IMR-90 (cell line): Measurements from ENCODE around the gene AGAP2. TPM values are rescaled to one million over a fixed set of nuclear protein-coding genes. Genes with fewer than 3 reads are reported as not detected.

Experiments used
- ATAC-seq: fragments of 200-7000 bp; cut with Tn5 transposase; 2 replicates; pipeline ENCODE4 v1.9.1; 2020; ENCODE audit warnings: low read depth, mild to moderate bottlenecking, moderate library complexity
- BruUV-seq: library from RNA; stranded (reverse); fragments of 400-500 nt; replicated peaks from 2 replicates; lab custom pipeline; 2021; lab: Mats Ljungman, UMichigan
- CTCF ChIA-PET: fragments of 300-600 bp; formaldehyde crosslinking; extraction: SDS; loops from one replicate; lab custom pipeline; 2021; ENCODE audit warnings: antibody characterized with exemption; lab: Yijun Ruan, JAX
- POLR2A ChIA-PET: fragments of 300-600 bp; sonication (Branson Sonifier 250); formaldehyde crosslinking; loops from one replicate; lab custom pipeline; 2022; ENCODE audit warnings: antibody characterized with exemption; ENCODE audit not compliant: unreplicated experiment; lab: Charles Lee
- DNase-seq: peaks from one replicate; pipeline ENCODE4 v3.0.0; 2013
- H2AFZ ChIP-seq: replicated peaks from 2 replicates; pipeline ENCODE3; 2013; ENCODE audit warnings: low read length, mild to moderate bottlenecking; ENCODE audit not compliant: poor library complexity
- H2AK5ac ChIP-seq: 2 replicates; pipeline ENCODE4 v1.6.1; 2013; ENCODE audit warnings: low read depth, low read length, inconsistent platforms
- H2AK9ac ChIP-seq: replicated peaks from 2 replicates; pipeline ENCODE3; 2013; ENCODE audit warnings: mild to moderate bottlenecking, low read depth, low read length, moderate library complexity; ENCODE audit not compliant: poor library complexity
- H2BK120ac ChIP-seq: 2 replicates; pipeline ENCODE4 v1.6.1; 2013; ENCODE audit warnings: low read depth, low read length, inconsistent platforms
- H2BK15ac ChIP-seq: 3 replicates; pipeline ENCODE4 v1.6.1; 2013; ENCODE audit warnings: low read depth, low read length, inconsistent platforms
- H2BK20ac ChIP-seq: 2 replicates; pipeline ENCODE4 v1.6.1; 2013; ENCODE audit warnings: low read depth, mild to moderate bottlenecking, inconsistent platforms, low read length, moderate library complexity
- H2BK5ac ChIP-seq: 2 replicates; pipeline ENCODE4 v1.6.1; 2013; ENCODE audit warnings: mild to moderate bottlenecking, low read depth, low read length, inconsistent platforms; ENCODE audit not compliant: poor library complexity, severe bottlenecking
- H3K14ac ChIP-seq: replicated peaks from 2 replicates; pipeline ENCODE4 v1.6.1; 2013; ENCODE audit warnings: low read depth, low read length, inconsistent platforms
- H3K18ac ChIP-seq: 2 replicates; pipeline ENCODE4 v1.6.1; 2013; ENCODE audit warnings: low read depth, low read length, control low read depth
- H3K23ac ChIP-seq: 2 replicates; pipeline ENCODE4 v1.6.1; 2013; ENCODE audit warnings: low read depth, low read length, inconsistent platforms
- H3K27ac ChIP-seq: 2 replicates; pipeline ENCODE4 v1.5.1; 2013; ENCODE audit warnings: mild to moderate bottlenecking, control low read depth, low read length; ENCODE audit not compliant: insufficient read depth
- H3K27me3 ChIP-seq: 2 replicates; pipeline ENCODE4 v1.6.1; 2013; ENCODE audit warnings: low read length; ENCODE audit not compliant: control insufficient read depth, insufficient read depth
- H3K36me3 ChIP-seq: 2 replicates; pipeline ENCODE4 v1.6.1; 2013; ENCODE audit warnings: low read length, mixed read lengths; ENCODE audit not compliant: control insufficient read depth, insufficient read depth
- H3K4ac ChIP-seq: 2 replicates; pipeline ENCODE4 v1.6.1; 2013; ENCODE audit warnings: low read depth, low read length, inconsistent platforms
- H3K4me1 ChIP-seq: 2 replicates; pipeline ENCODE4 v1.6.1; 2013; ENCODE audit warnings: low read length, mixed read lengths; ENCODE audit not compliant: control insufficient read depth, insufficient read depth
- H3K4me2 ChIP-seq: 2 replicates; pipeline ENCODE4 v1.6.1; 2013; ENCODE audit warnings: low read depth, mild to moderate bottlenecking, control low read depth, low read length, moderate library complexity
- H3K4me3 ChIP-seq: 2 replicates; pipeline ENCODE4 v1.5.1; 2013; ENCODE audit warnings: low read depth, mild to moderate bottlenecking, control low read depth, low read length, moderate library complexity; ENCODE audit not compliant: insufficient read depth
- H3K56ac ChIP-seq: 2 replicates; pipeline ENCODE4 v1.6.1; 2013; ENCODE audit warnings: low read length, inconsistent platforms; ENCODE audit not compliant: insufficient read depth; ENCODE audit errors: extremely low read depth
- H3K79me1 ChIP-seq, 2 experiments: 2 replicates each; pipeline ENCODE4 v1.6.1; 2013; ENCODE audit warnings: low read length in 2 of 2, inconsistent platforms in 1 of 2, low read depth in 1 of 2
- H3K9ac ChIP-seq: 2 replicates; pipeline ENCODE4 v1.6.1; 2013; ENCODE audit warnings: low read depth, low read length, control low read depth
- H3K9me1 ChIP-seq: 2 replicates; pipeline ENCODE4 v1.6.1; 2013; ENCODE audit warnings: low read length, inconsistent platforms; ENCODE audit not compliant: insufficient read depth
- H3K9me3 ChIP-seq: 2 replicates; pipeline ENCODE4 v1.6.1; 2013; ENCODE audit warnings: low read length; ENCODE audit not compliant: control insufficient read depth, insufficient read depth
- H4K20me1 ChIP-seq: 2 replicates; pipeline ENCODE4 v1.6.1; 2013; ENCODE audit warnings: low read length, inconsistent platforms; ENCODE audit not compliant: insufficient read depth
- H4K5ac ChIP-seq: 2 replicates; pipeline ENCODE4 v1.6.1; 2013; ENCODE audit warnings: mild to moderate bottlenecking, low read depth, low read length, control low read depth
- H4K8ac ChIP-seq, 2 experiments: 2 replicates each; pipeline ENCODE4 v1.6.1; 2013; ENCODE audit warnings: low read depth in 2 of 2, low read length in 2 of 2, control low read depth in 1 of 2, inconsistent platforms in 1 of 2
- H4K91ac ChIP-seq: 2 replicates; pipeline ENCODE4 v1.6.1; 2013; ENCODE audit warnings: low read depth, low read length, inconsistent platforms; ENCODE audit not compliant: insufficient read depth
- BHLHE40 ChIP-seq: fragments of 150-350 bp; IDR thresholded peaks from 2 replicates; pipeline ENCODE4 v1.6.1; 2016; ENCODE audit warnings: mild to moderate bottlenecking, low read depth, low read length
- ELK1 ChIP-seq: fragments of 150-350 bp; IDR thresholded peaks from 2 replicates; pipeline ENCODE4 v1.6.1; 2016; ENCODE audit warnings: low read depth, mild to moderate bottlenecking, low read length, moderate library complexity, borderline replicate concordance
- MAFK ChIP-seq: IDR thresholded peaks from 2 replicates; pipeline ENCODE4 v1.6.1; 2012; ENCODE audit warnings: low read depth, low read length, improper control_type of control experiment
- NFE2L2 ChIP-seq: fragments of 150-350 bp; IDR thresholded peaks from 2 replicates; pipeline ENCODE4 v1.6.1; 2016; ENCODE audit warnings: low read depth, mild to moderate bottlenecking, low read length
- RAD21 ChIP-seq: IDR thresholded peaks from 2 replicates; pipeline ENCODE4 v1.6.1; 2012; ENCODE audit warnings: low read length, improper control_type of control experiment
- RCOR1 ChIP-seq: IDR thresholded peaks from 2 replicates; pipeline ENCODE4 v1.6.1; 2012; ENCODE audit warnings: mild to moderate bottlenecking, low read length, improper control_type of control experiment; ENCODE audit not compliant: insufficient replicate concordance
- RFX5 ChIP-seq: IDR thresholded peaks from 2 replicates; pipeline ENCODE4 v1.8.0; 2012; ENCODE audit warnings: low read depth, mild to moderate bottlenecking, low read length, moderate library complexity
- SMC3 ChIP-seq: fragments of 150-350 bp; IDR thresholded peaks from 2 replicates; pipeline ENCODE4 v1.6.1; 2016; ENCODE audit warnings: low read depth, mild to moderate bottlenecking, antibody characterized with exemption, low read length, moderate library complexity
- WGBS, 2 experiments: methylation state at CpG; one replicate each; pipeline versions ENCODE4 v1.1.5 to v1.1.7; 2013; ENCODE audit warnings: missing lambda C conversion rate in 2 of 2; ENCODE audit not compliant: insufficient read length in 1 of 2; ENCODE audit errors: extremely low coverage in 2 of 2; 5-methylcytosine and 5-hydroxymethylcytosine counted together
- dilution Hi-C: fragments of 300-500 bp; cut with HindIII; formaldehyde crosslinking; loops from one replicate; pipeline ENCODE4 v1.14.3; 2018; ENCODE audit warnings: low sequenced_read_pairs; ENCODE audit not compliant: unreplicated experiment
- in situ Hi-C: fragments of 300-500 bp; cut with MboI; formaldehyde crosslinking; loops from 3 replicates; pipeline ENCODE4 v1.14.3; 2019; ENCODE audit warnings: low sequenced_read_pairs, inconsistent platforms, mixed read lengths
- intact Hi-C: fragments of 100-400 bp; cut with micrococcal nuclease; formaldehyde crosslinking; loops from 2 replicates; pipeline ENCODE4 v1.10.0; 2022
- polyA plus RNA-seq, 3 experiments: library from polyadenylated mRNA; depleted of rRNA; stranded (reverse); fragments of >200 nt; gene quantifications; 2 replicates each; pipeline ENCODE4 v1.2.3, GENCODE V29; 2012; ENCODE audit warnings: low replicate concordance in 1 of 3
- total RNA-seq: library from RNA; depleted of rRNA; stranded (reverse); fragments of >200 nt; gene quantifications from 2 replicates; pipeline ENCODE4 v1.2.3, GENCODE V29; 2012
- TF ChIP-seq, protein P1 (sequence below): fragments of 150-350 bp; IDR thresholded peaks from 2 replicates; pipeline ENCODE4 v1.6.1; 2017; ENCODE audit warnings: mild to moderate bottlenecking, antibody characterized with exemption, low read length, low read depth

AGAP2 gene
- total and polyA plus RNA-seq, 2 of the 4 experiments (the other 2 are of a cell fraction), result 0.03 to 0.18 TPM

DNA sequence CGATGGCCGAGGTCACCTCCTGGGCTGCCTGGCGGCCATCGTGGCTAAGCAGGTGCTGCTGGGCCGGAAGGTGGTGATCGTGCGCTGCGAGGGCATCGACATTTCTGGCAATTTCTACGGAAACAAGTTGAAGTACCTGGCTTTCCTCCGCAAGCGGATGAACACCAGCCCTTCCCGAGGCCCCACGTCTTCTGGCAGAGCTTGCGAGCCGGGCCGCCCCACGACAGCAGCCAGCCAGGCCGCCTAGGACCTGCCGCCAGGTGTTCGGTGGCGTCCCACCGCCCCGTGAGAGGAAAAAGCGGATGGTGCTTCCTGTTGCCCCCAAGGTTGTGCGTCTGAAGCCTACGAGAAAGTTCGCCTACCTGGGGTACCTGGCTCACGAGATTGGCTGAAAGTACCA, 63.9 kb downstream of the AGAP2 start:
- Histone ChIP-seq H3K36me3 (no peaks in the 10 kb centered on the region), H3K4me3 (no peak overlapping the region), H3K79me1 (no peaks in the 10 kb centered on the region), H2AK9ac (no peak overlapping the region), H4K20me1 (no peaks in the 10 kb centered on the region), H3K4me1 (no peaks in the 10 kb centered on the region), H2BK15ac (no peak overlapping the region), H2AK5ac (no peak overlapping the region), H3K9ac (no peak overlapping the region), H2AFZ (no peak overlapping the region), H2BK120ac (no peak overlapping the region), H4K5ac (no peak overlapping the region), H2BK20ac (no peak overlapping the region), H3K14ac (no peak overlapping the region), H3K18ac (no peak overlapping the region), H4K8ac (no peak overlapping the region), H3K56ac (no peak overlapping the region), H4K91ac (no peak overlapping the region), H3K4me2 (no peak overlapping the region), H3K23ac (no peak overlapping the region), H3K9me1 (no peaks in the 10 kb centered on the region), H3K27me3 (no peaks in the 10 kb centered on the region; the same call in 1 of the 2 replicates), H3K4ac (no peak overlapping the region), H3K27ac (no peak overlapping the region), H2BK5ac (no peak overlapping the region), H3K9me3 (no peaks in the 10 kb centered on the region)
- dilution Hi-C loops, result loop anchor here (25.0 kb wide), 1 partner anchor 112 kb away; the partner anchor contains the start of gene KIF5A
- POLR2A ChIA-PET, result no interaction called here
- WGBS, 2 experiments, result 90% methylated on average over 13 of the region's 29 CpGs; no CpG with 5 or more reads in 1 of the 2 experiments
- BruUV-seq, result no TSS peak
- no peak for ATAC-seq
- CTCF ChIA-PET, result no interaction called here
- DNase-seq, result no peak
- in situ Hi-C loops, result no loop called here
- intact Hi-C loops, result no loop called here
- TF ChIP-seq NFE2L2 (no peak), RFX5 (no peak), BHLHE40 (no peak), RCOR1 (no peak), MAFK (no peak), SMC3 (no peak), RAD21 (no peak), ELK1 (no peak)
- TF ChIP-seq, protein P1, sequence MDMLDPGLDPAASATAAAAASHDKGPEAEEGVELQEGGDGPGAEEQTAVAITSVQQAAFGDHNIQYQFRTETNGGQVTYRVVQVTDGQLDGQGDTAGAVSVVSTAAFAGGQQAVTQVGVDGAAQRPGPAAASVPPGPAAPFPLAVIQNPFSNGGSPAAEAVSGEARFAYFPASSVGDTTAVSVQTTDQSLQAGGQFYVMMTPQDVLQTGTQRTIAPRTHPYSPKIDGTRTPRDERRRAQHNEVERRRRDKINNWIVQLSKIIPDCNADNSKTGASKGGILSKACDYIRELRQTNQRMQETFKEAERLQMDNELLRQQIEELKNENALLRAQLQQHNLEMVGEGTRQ, result no peak
